ENCODE measurements around the gene CDC42SE2. TPM values are rescaled to one million over a fixed set of nuclear protein-coding genes. Genes with fewer than 3 reads are reported as not detected.

Gene CDC42SE2
- polyA plus RNA-seq, 3 donors: 34.4 to 135 (median 92.6) TPM

GRCh38 chr5:131286400-131286715 lies 22.5 kb downstream of the CDC42SE2 start:
- no peak overlapping the region for H3K4me3 ChIP-seq (replicated peaks in 1 of 3; ENCODE audit: low read depth in 2 of 3, low read length in 3 of 3)
- Mint-ChIP-seq H3K4me1 (peaks cover 38% of the 10 kb centered on the region), H3K4me3 (no peak overlapping the region), H3K9me3 (no peaks in the 10 kb centered on the region), H3K36me3 (peaks cover 15 to 22% of the 10 kb centered on the region in 2 donors), H3K27me3 (ENCODE audit: low read depth in 3 of 3) (no peaks in the 10 kb centered on the region), H3K27ac (peak overlapping the region in 2 of 7 donors; percentile 13 to 72)
- no peak overlapping the region for H3K4me2 ChIP-seq (replicated peaks; ENCODE audit: extremely low read depth, low read length, poor library complexity, severe bottlenecking)
- no peaks in the 10 kb centered on the region for H3K27me3 ChIP-seq (ENCODE audit: control insufficient read depth in 2 of 2, insufficient read depth in 2 of 2, low read length in 2 of 2)
- H3K9ac ChIP-seq (ENCODE audit: insufficient read depth, low read length, poor library complexity, severe bottlenecking): no peak overlapping the region
- H3K9me3 ChIP-seq (replicated peaks in 1 of 2; ENCODE audit: control insufficient read depth in 1 of 2, insufficient read depth in 1 of 2, low read length in 2 of 2): no peaks in the 10 kb centered on the region
- no peak for DNase-seq
- WGBS (ENCODE audit: insufficient coverage): 100% methylated on average over 1 of the region's 5 CpGs
- H3K27ac ChIP-seq (ENCODE audit: low read depth in 1 of 2, low read length in 2 of 2): no peak overlapping the region
- H3K79me2 ChIP-seq (ENCODE audit: insufficient read depth, low read length): peaks cover 100% of the 10 kb centered on the region
- H3K4me1 ChIP-seq (ENCODE audit: control insufficient read depth in 1 of 2, insufficient read depth in 2 of 2, low read length in 2 of 2): peaks cover 8 to 12% of the 10 kb centered on the region in 2 donors
- TF ChIP-seq, protein P1, sequence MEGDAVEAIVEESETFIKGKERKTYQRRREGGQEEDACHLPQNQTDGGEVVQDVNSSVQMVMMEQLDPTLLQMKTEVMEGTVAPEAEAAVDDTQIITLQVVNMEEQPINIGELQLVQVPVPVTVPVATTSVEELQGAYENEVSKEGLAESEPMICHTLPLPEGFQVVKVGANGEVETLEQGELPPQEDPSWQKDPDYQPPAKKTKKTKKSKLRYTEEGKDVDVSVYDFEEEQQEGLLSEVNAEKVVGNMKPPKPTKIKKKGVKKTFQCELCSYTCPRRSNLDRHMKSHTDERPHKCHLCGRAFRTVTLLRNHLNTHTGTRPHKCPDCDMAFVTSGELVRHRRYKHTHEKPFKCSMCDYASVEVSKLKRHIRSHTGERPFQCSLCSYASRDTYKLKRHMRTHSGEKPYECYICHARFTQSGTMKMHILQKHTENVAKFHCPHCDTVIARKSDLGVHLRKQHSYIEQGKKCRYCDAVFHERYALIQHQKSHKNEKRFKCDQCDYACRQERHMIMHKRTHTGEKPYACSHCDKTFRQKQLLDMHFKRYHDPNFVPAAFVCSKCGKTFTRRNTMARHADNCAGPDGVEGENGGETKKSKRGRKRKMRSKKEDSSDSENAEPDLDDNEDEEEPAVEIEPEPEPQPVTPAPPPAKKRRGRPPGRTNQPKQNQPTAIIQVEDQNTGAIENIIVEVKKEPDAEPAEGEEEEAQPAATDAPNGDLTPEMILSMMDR (IDR thresholded peaks at IDR 0.05): no peak
- intact Hi-C loops (cut with micrococcal nuclease): loop anchor here in 1 of 2 donors (5.0 kb wide), 1 partner anchor 34 kb away; no protein-coding TSS in a partner anchor
- no peak overlapping the region for H2AFZ ChIP-seq (ENCODE audit: insufficient read depth, low read depth, low read length, poor library complexity, severe bottlenecking)
- peaks cover 99% of the 10 kb centered on the region for H4K20me1 ChIP-seq (ENCODE audit: insufficient read depth, low read length)
- H3K36me3 ChIP-seq (replicated peaks in 1 of 2; ENCODE audit: control insufficient read depth in 1 of 2, insufficient read depth in 2 of 2, low read length in 2 of 2): peaks cover 7 to 36% of the 10 kb centered on the region in 2 donors

DNA sequence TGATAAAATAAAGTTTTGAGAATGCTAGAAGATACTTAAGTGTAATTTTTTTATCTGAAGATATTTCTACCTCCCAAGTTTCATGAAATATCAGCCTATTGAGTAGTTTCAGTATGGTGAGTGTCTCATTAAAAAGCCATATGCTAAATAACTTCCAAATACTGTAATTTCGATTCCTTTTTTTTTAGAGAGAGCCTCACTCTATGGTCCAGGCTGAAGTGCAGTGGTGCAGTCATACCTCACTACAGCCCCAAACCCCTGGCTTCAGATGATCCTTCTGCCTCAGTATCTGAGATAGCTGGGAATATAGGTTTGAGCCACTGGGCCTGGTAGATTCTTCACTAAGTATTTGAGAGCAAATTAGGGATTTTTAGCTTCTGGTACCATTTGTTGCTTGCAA lies 24.5 kb downstream of the CDC42SE2 start:
- Histone ChIP-seq H3K27ac (ENCODE audit: low read depth in 1 of 2, low read length in 2 of 2) (peak overlapping the region in 1 of 2 donors; percentile 59), H3K9me3 (replicated peaks in 1 of 2; ENCODE audit: control insufficient read depth in 1 of 2, insufficient read depth in 1 of 2, low read length in 2 of 2) (no peaks in the 10 kb centered on the region), H4K20me1 (ENCODE audit: insufficient read depth, low read length) (peaks cover 100% of the 10 kb centered on the region), H3K4me1 (ENCODE audit: control insufficient read depth in 1 of 2, insufficient read depth in 2 of 2, low read length in 2 of 2) (peaks cover 0 to 4% of the 10 kb centered on the region in 2 donors), H3K4me3 (replicated peaks in 1 of 3; ENCODE audit: low read depth in 2 of 3, low read length in 3 of 3) (no peak overlapping the region), H3K9ac (ENCODE audit: insufficient read depth, low read length, poor library complexity, severe bottlenecking) (no peak overlapping the region), H3K79me2 (ENCODE audit: insufficient read depth, low read length) (peaks cover 100% of the 10 kb centered on the region), H3K36me3 (replicated peaks in 1 of 2; ENCODE audit: control insufficient read depth in 1 of 2, insufficient read depth in 2 of 2, low read length in 2 of 2) (peaks cover 7 to 36% of the 10 kb centered on the region in 2 donors), H2AFZ (ENCODE audit: insufficient read depth, low read depth, low read length, poor library complexity, severe bottlenecking) (no peak overlapping the region), H3K27me3 (ENCODE audit: control insufficient read depth in 2 of 2, insufficient read depth in 2 of 2, low read length in 2 of 2) (no peaks in the 10 kb centered on the region), H3K4me2 (replicated peaks; ENCODE audit: extremely low read depth, low read length, poor library complexity, severe bottlenecking) (no peak overlapping the region)
- peaks cover 16 to 27% of the 10 kb centered on the region in 2 donors for H3K36me3 Mint-ChIP-seq
- no peak for DNase-seq
- H3K27me3 Mint-ChIP-seq (ENCODE audit: low read depth in 3 of 3): no peaks in the 10 kb centered on the region
- no CpG with 5 or more reads among the region's 1 CpG for WGBS (ENCODE audit: insufficient coverage)
- H3K4me1 Mint-ChIP-seq: peaks cover 25% of the 10 kb centered on the region
- H3K4me3 Mint-ChIP-seq: no peak overlapping the region
- TF ChIP-seq, protein P1 (IDR thresholded peaks at IDR 0.05): no peak
- no peaks in the 10 kb centered on the region for H3K9me3 Mint-ChIP-seq
- intact Hi-C loops (cut with micrococcal nuclease): loop anchor here in 1 of 2 donors (5.0 kb wide), 1 partner anchor 36 kb away; no protein-coding TSS in a partner anchor
- H3K27ac Mint-ChIP-seq: peak overlapping the region in 3 of 7 donors; percentile 24 to 67 (median 66)
